GM18867 (cell line): Measurements from ENCODE around the gene MZT2A.
"Not testable (repeated sequence)": the region's sequence is repeated elsewhere in the genome, so short reads cannot be mapped to it uniquely, and the experiment has no call there.

Experiments used
- ATAC-seq: cut with Tn5 transposase; IDR thresholded peaks from one replicate; pipeline ENCODE4 v1.9.1; 2021; ENCODE audit warnings: mild to moderate bottlenecking, moderate library complexity; ENCODE audit not compliant: unreplicated experiment

Gene MZT2A

GRCh38 chr2:131492015-131492417 is at the start of gene MZT2A:
Gene MZT2A (minus strand): TSS chr2:131492397. CDS start chr2:131492376, 21 bp downstream.
- peak; percentile 18 for ATAC-seq

- not testable (repeated sequence) for ATAC-seq
These were observed 46.7 kb upstream of the MZT2A start for GRCh38 chr2:131538856-131539255.

- ATAC-seq: not testable (repeated sequence)
These were observed 44.6 kb upstream of the MZT2A start for GRCh38 chr2:131536841-131537240.

- ATAC-seq: not testable (repeated sequence)
These were observed 44.0 kb upstream of the MZT2A start for GRCh38 chr2:131535951-131536826.

GRCh38 chr2:131535526-131535925 is 43.3 kb upstream of the MZT2A start:
- ATAC-seq: no peak

GRCh38 chr2:131534965-131535364 is 42.8 kb upstream of the MZT2A start:
- not testable (repeated sequence) for ATAC-seq

GRCh38 chr2:131534317-131534672 is 42.1 kb upstream of the MZT2A start:
- not testable (repeated sequence) for ATAC-seq

- not testable (repeated sequence) for ATAC-seq
These were observed 41.6 kb upstream of the MZT2A start for GRCh38 chr2:131533609-131534316.

- ATAC-seq: not testable (repeated sequence)
These were observed 40.8 kb upstream of the MZT2A start for GRCh38 chr2:131532723-131533608.

- ATAC-seq: not testable (repeated sequence)
These were observed 39.5 kb upstream of the MZT2A start for GRCh38 chr2:131531547-131532185.

GRCh38 chr2:131530626-131531344 is 38.6 kb upstream of the MZT2A start:
- ATAC-seq: not testable (repeated sequence)

GRCh38 chr2:131529864-131530445 is 37.8 kb upstream of the MZT2A start:
- not testable (repeated sequence) for ATAC-seq

GRCh38 chr2:131528981-131529863 is 37.0 kb upstream of the MZT2A start:
- peak; percentile 73 for ATAC-seq

- peak; percentile 86 for ATAC-seq
These were observed 35.2 kb upstream of the MZT2A start, which contains the start of gene CCDC74A for GRCh38 chr2:131527131-131528001. Gene CCDC74A (plus strand): TSS chr2:131527888. CDS start chr2:131527971, 83 bp downstream.

- ATAC-seq: not testable (repeated sequence)
These were observed 33.1 kb upstream of the MZT2A start for GRCh38 chr2:131525256-131525655.

GRCh38 chr2:131521961-131522781 is 30.0 kb upstream of the MZT2A start:
- no peak for ATAC-seq
